CD14-positive monocyte (primary cell): ENCODE measurements around the gene SERPINB5. TPM values are rescaled to one million over a fixed set of nuclear protein-coding genes. Genes with fewer than 3 reads are reported as not detected.
A peak's percentile ranks its signal among the peaks of the same experiment; 100 is the strongest.
"Not testable (repeated sequence)": the region's sequence is repeated elsewhere in the genome, so short reads cannot be mapped to it uniquely, and the experiment has no call there.

Experiments used
- DNase-seq, 3 donors: peaks; one replicate each; pipeline ENCODE4 v3.0.0-alpha.2; 2011 to 2022
- H2AFZ ChIP-seq: 2 replicates; pipeline ENCODE4 v1.6.0; 2012; ENCODE audit warnings: mild to moderate bottlenecking, low read depth, low read length, inconsistent platforms; ENCODE audit not compliant: insufficient read depth, poor library complexity, severe bottlenecking
- H3K27ac ChIP-seq, 2 donors: 1 replicate in 1 of 2; 2 replicates in 1 of 2; pipeline ENCODE4 v1.5.1; 2012 to 2013; ENCODE audit warnings: low read length in 2 of 2, control low read depth in 1 of 2, inconsistent platforms in 1 of 2, low read depth in 1 of 2, mild to moderate bottlenecking in 1 of 2
- H3K27me3 ChIP-seq, 2 donors: one replicate each; pipeline versions ENCODE4 v1.6.0 to v1.6.1; 2011 to 2013; ENCODE audit warnings: low read length in 2 of 2; ENCODE audit not compliant: control insufficient read depth in 2 of 2, insufficient read depth in 2 of 2
- H3K36me3 ChIP-seq, 2 donors: replicated peaks in 1 of 2; 1 replicate in 1 of 2; 2 replicates in 1 of 2; pipeline versions ENCODE4 v1.5.1 to v1.6.1; 2012 to 2013; ENCODE audit warnings: low read length in 2 of 2, control low read depth in 1 of 2, inconsistent platforms in 1 of 2, mild to moderate bottlenecking in 1 of 2; ENCODE audit not compliant: insufficient read depth in 2 of 2, control insufficient read depth in 1 of 2
- H3K4me1 ChIP-seq, 2 donors: 1 replicate in 1 of 2; 2 replicates in 1 of 2; pipeline versions ENCODE4 v1.5.1 to v1.6.1; 2012 to 2013; ENCODE audit warnings: low read length in 2 of 2, control low read depth in 1 of 2, inconsistent platforms in 1 of 2, mild to moderate bottlenecking in 1 of 2, moderate library complexity in 1 of 2; ENCODE audit not compliant: insufficient read depth in 2 of 2, control insufficient read depth in 1 of 2
- H3K4me2 ChIP-seq: replicated peaks from 2 replicates; pipeline ENCODE3; 2012; ENCODE audit warnings: low read length, moderate library complexity, mild to moderate bottlenecking; ENCODE audit not compliant: poor library complexity, severe bottlenecking; ENCODE audit errors: extremely low read depth
- H3K4me3 ChIP-seq, 3 experiments: fragments of 200-600 bp in 1 of 3; sonication (generic) in 1 of 3; replicated peaks in 1 of 3; 1 replicate in 2 of 3; 2 replicates in 1 of 3; pipeline ENCODE4 v1.5.1; 2011 to 2013; ENCODE audit warnings: low read length in 3 of 3, mild to moderate bottlenecking in 3 of 3, control low read depth in 2 of 3, low read depth in 2 of 3, inconsistent platforms in 1 of 3, moderate library complexity in 1 of 3
- H3K79me2 ChIP-seq: 2 replicates; pipeline ENCODE4 v1.6.0; 2012; ENCODE audit warnings: mild to moderate bottlenecking, control low read depth, inconsistent platforms, low read length, moderate library complexity; ENCODE audit not compliant: insufficient read depth
- H3K9ac ChIP-seq: 2 replicates; pipeline ENCODE4 v1.6.0; 2017; ENCODE audit warnings: low read length, mild to moderate bottlenecking; ENCODE audit not compliant: insufficient read depth, poor library complexity, severe bottlenecking
- H3K9me3 ChIP-seq, 2 donors: replicated peaks in 1 of 2; 1 replicate in 1 of 2; 2 replicates in 1 of 2; pipeline versions ENCODE4 v1.5.1 to v1.6.1; 2012 to 2013; ENCODE audit warnings: low read length in 2 of 2, control low read depth in 1 of 2; ENCODE audit not compliant: control insufficient read depth in 1 of 2, insufficient read depth in 1 of 2
- H4K20me1 ChIP-seq: 2 replicates; pipeline ENCODE4 v1.6.0; 2012; ENCODE audit warnings: mild to moderate bottlenecking, low read length, control low read depth, moderate library complexity; ENCODE audit not compliant: insufficient read depth
- H3K27ac Mint-ChIP-seq, 7 donors: one replicate each; pipeline ENCODE4 v1.8.0; 2020; ENCODE audit warnings: mild to moderate bottlenecking in 7 of 7, mixed read lengths in 7 of 7, moderate library complexity in 6 of 7, inconsistent platforms in 2 of 7
- H3K27me3 Mint-ChIP-seq, 3 donors: one replicate each; pipeline ENCODE4 v1.8.0; 2021 to 2022; ENCODE audit warnings: low read depth in 3 of 3, mild to moderate bottlenecking in 3 of 3, mixed read lengths in 3 of 3, moderate library complexity in 3 of 3, inconsistent platforms in 1 of 3
- H3K36me3 Mint-ChIP-seq, 2 donors: one replicate each; pipeline ENCODE4 v1.8.0; 2020; ENCODE audit warnings: mixed read lengths in 2 of 2, inconsistent platforms in 1 of 2, mild to moderate bottlenecking in 1 of 2
- H3K4me1 Mint-ChIP-seq: one replicate; pipeline ENCODE4 v1.8.0; 2020; ENCODE audit warnings: mild to moderate bottlenecking, mixed read lengths
- H3K4me3 Mint-ChIP-seq, 2 donors: one replicate each; pipeline ENCODE4 v1.8.0; 2020; ENCODE audit warnings: mild to moderate bottlenecking in 2 of 2, mixed read lengths in 2 of 2, moderate library complexity in 1 of 2
- H3K9me3 Mint-ChIP-seq, 7 donors: one replicate each; pipeline ENCODE4 v1.8.0; 2020 to 2022; ENCODE audit warnings: mixed read lengths in 7 of 7, mild to moderate bottlenecking in 6 of 7, moderate library complexity in 6 of 7, inconsistent platforms in 2 of 7
- CTCF ChIP-seq: fragments of 200-600 bp; IDR thresholded peaks from one replicate; pipeline ENCODE4 v1.8.0; 2022; ENCODE audit warnings: antibody characterized with exemption, mild to moderate bottlenecking
- WGBS: methylation state at CpG from one replicate; pipeline ENCODE4 v1.1.5; 2013; ENCODE audit warnings: missing lambda C conversion rate; ENCODE audit not compliant: insufficient coverage; 5-methylcytosine and 5-hydroxymethylcytosine counted together
- intact Hi-C, 2 donors: fragments of 100-400 bp; cut with micrococcal nuclease; formaldehyde crosslinking; loops; one replicate each; pipeline versions ENCODE4 v1.15.0 to v1.15.1; 2023
- polyA plus RNA-seq, 3 donors: library from polyadenylated mRNA; depleted of rRNA in 1 of 3; unstranded in 2 of 3; stranded (reverse) in 1 of 3; fragments of 300-500 nt in 2 of 3; fragments of >200 nt in 1 of 3; fragmentation: Illumina TruSeq in 2 of 3; gene quantifications; 1 replicate in 2 of 3; 2 replicates in 1 of 3; pipeline ENCODE4 v1.2.3, GENCODE V29; 2012 to 2021

The SERPINB5 gene
- polyA plus RNA-seq, 3 donors: not detected

GRCh38 chr18:63449426-63449825 is 27.3 kb upstream of the SERPINB5 start:
- Mint-ChIP-seq H3K4me3 (no peak overlapping the region), H3K9me3 (no peaks in the 10 kb centered on the region), H3K27me3 (peaks cover 0 to 5% (median 3%) of the 10 kb centered on the region in 3 donors), H3K27ac (no peak overlapping the region), H3K36me3 (peaks cover 0 to 2% of the 10 kb centered on the region in 2 donors), H3K4me1 (peaks cover 8% of the 10 kb centered on the region)
- no peaks in the 10 kb centered on the region for H3K27me3 ChIP-seq
- WGBS: 100% methylated on average over 3 of the region's 4 CpGs
- H4K20me1 ChIP-seq: no peaks in the 10 kb centered on the region
- no peak for DNase-seq
- H3K9ac ChIP-seq: no peak overlapping the region
- H3K4me3 ChIP-seq: no peak overlapping the region
- H3K79me2 ChIP-seq: no peaks in the 10 kb centered on the region
- no peak for TF ChIP-seq CTCF
- H2AFZ ChIP-seq: no peak overlapping the region
- H3K4me1 ChIP-seq: peaks cover 11 to 12% of the 10 kb centered on the region in 2 donors
- no peak overlapping the region for H3K4me2 ChIP-seq
- H3K36me3 ChIP-seq: no peaks in the 10 kb centered on the region
- H3K27ac ChIP-seq: no peak overlapping the region
- intact Hi-C loops: loop anchor here in 1 of 2 donors (10.0 kb wide), 1 partner anchor 735 kb away; the partner anchor contains the start of gene PHLPP1
- H3K9me3 ChIP-seq: no peaks in the 10 kb centered on the region

GRCh38 chr18:63451799-63452660 is 24.7 kb upstream of the SERPINB5 start:
- no peak overlapping the region for H3K4me2 ChIP-seq
- H3K27ac Mint-ChIP-seq: no peak overlapping the region
- H3K4me1 Mint-ChIP-seq: no peaks in the 10 kb centered on the region
- H3K27me3 ChIP-seq: no peaks in the 10 kb centered on the region
- H3K9me3 ChIP-seq: no peaks in the 10 kb centered on the region
- H4K20me1 ChIP-seq: no peaks in the 10 kb centered on the region
- TF ChIP-seq CTCF: no peak
- no peaks in the 10 kb centered on the region for H3K36me3 Mint-ChIP-seq
- H3K4me3 Mint-ChIP-seq: no peak overlapping the region
- 72% methylated on average over 5 of the region's 9 CpGs for WGBS
- H3K9ac ChIP-seq: no peak overlapping the region
- H3K27ac ChIP-seq: no peak overlapping the region
- no peaks in the 10 kb centered on the region for H3K79me2 ChIP-seq
- no peak overlapping the region for H2AFZ ChIP-seq
- H3K4me1 ChIP-seq: no peaks in the 10 kb centered on the region
- no peak overlapping the region for H3K4me3 ChIP-seq
- no peaks in the 10 kb centered on the region for H3K9me3 Mint-ChIP-seq
- intact Hi-C loops: no loop called here
- no peaks in the 10 kb centered on the region for H3K36me3 ChIP-seq
- no peak for DNase-seq
- peaks cover 0 to 5% (median 3%) of the 10 kb centered on the region in 3 donors for H3K27me3 Mint-ChIP-seq

- WGBS: 100% methylated on average over 2 of the region's 5 CpGs
- H4K20me1 ChIP-seq, H2AFZ ChIP-seq, H3K9ac ChIP-seq, H3K9me3 Mint-ChIP-seq, intact Hi-C loops, H3K36me3 Mint-ChIP-seq, H3K9me3 ChIP-seq, H3K27me3 ChIP-seq, H3K4me2 ChIP-seq, H3K27me3 Mint-ChIP-seq, H3K27ac ChIP-seq, H3K36me3 ChIP-seq, DNase-seq, H3K79me2 ChIP-seq, H3K4me1 ChIP-seq, H3K4me1 Mint-ChIP-seq, H3K4me3 ChIP-seq, H3K4me3 Mint-ChIP-seq: not testable (repeated sequence)
- peak overlapping the region in 1 of 7 donors; percentile 61 for H3K27ac Mint-ChIP-seq
These were observed 24.0 kb upstream of the SERPINB5 start for GRCh38 chr18:63452751-63453150.
